GM23338 (cell line): ENCODE data around the gene BMPR2. TPM values are rescaled to one million over a fixed set of nuclear protein-coding genes. Genes with fewer than 3 reads are reported as not detected.

Source experiments
- ATAC-seq: fragments of 200-7000 bp; cut with Tn5 transposase; 3 replicates; pipeline ENCODE4 v1.9.1; 2020
- DNase-seq: peaks from one replicate; pipeline ENCODE4 v3.0.0-alpha.2; 2015; ENCODE audit warnings: low spot score
- H2AFZ ChIP-seq: fragments of 200-600 bp; sonication (generic); 2 replicates; pipeline ENCODE4 v1.8.0; 2016; ENCODE audit warnings: antibody characterized with exemption, mild to moderate bottlenecking, moderate library complexity
- H3F3A ChIP-seq: fragments of 200-600 bp; sonication (generic); replicated peaks from 2 replicates; pipeline ENCODE4 v1.8.0; 2017; ENCODE audit warnings: antibody characterized with exemption, mixed run types, low read depth
- H3K27ac ChIP-seq: fragments of 200-600 bp; sonication (generic); 2 replicates; pipeline ENCODE4 v1.6.1; 2016; ENCODE audit warnings: low read depth
- H3K27me3 ChIP-seq: fragments of 200-600 bp; sonication (generic); 2 replicates; pipeline ENCODE4 v1.8.0; 2016; ENCODE audit warnings: mild to moderate bottlenecking, mixed run types, moderate library complexity; ENCODE audit not compliant: insufficient read depth
- H3K36me3 ChIP-seq: fragments of 200-600 bp; sonication (generic); 2 replicates; pipeline ENCODE4 v1.8.0; 2016; ENCODE audit warnings: mild to moderate bottlenecking; ENCODE audit not compliant: insufficient read depth
- H3K4me1 ChIP-seq: fragments of 200-600 bp; sonication (generic); 2 replicates; pipeline ENCODE4 v1.8.0; 2016; ENCODE audit warnings: mild to moderate bottlenecking, moderate library complexity; ENCODE audit not compliant: insufficient read depth
- H3K4me2 ChIP-seq: fragments of 200-600 bp; sonication (generic); 2 replicates; pipeline ENCODE4 v1.7.1; 2017; ENCODE audit warnings: mixed run types
- H3K4me3 ChIP-seq: fragments of 200-600 bp; sonication (generic); 2 replicates; pipeline ENCODE4 v1.6.1; 2016; ENCODE audit warnings: mixed run types
- H3K79me2 ChIP-seq: fragments of 200-600 bp; sonication (generic); replicated peaks from 2 replicates; pipeline ENCODE4 v1.8.0; 2017; ENCODE audit warnings: mild to moderate bottlenecking; ENCODE audit not compliant: insufficient read depth
- H3K9me2 ChIP-seq: fragments of 200-600 bp; sonication (generic); 2 replicates; pipeline ENCODE4 v1.8.0; 2017; ENCODE audit not compliant: insufficient read depth
- H4K20me1 ChIP-seq: fragments of 200-600 bp; sonication (generic); replicated peaks from 2 replicates; pipeline ENCODE4 v1.8.0; 2017; ENCODE audit warnings: mild to moderate bottlenecking; ENCODE audit not compliant: insufficient read depth
- H3K27ac Mint-ChIP-seq: 2 replicates; pipeline ENCODE4 v1.8.0; 2020; ENCODE audit warnings: inconsistent platforms, mild to moderate bottlenecking, moderate library complexity, mixed read lengths
- H3K27me3 Mint-ChIP-seq: 3 replicates; pipeline ENCODE4 v1.8.0; 2022; ENCODE audit warnings: low read depth, mild to moderate bottlenecking, moderate library complexity, mixed read lengths, inconsistent platforms; ENCODE audit not compliant: insufficient read depth, poor library complexity
- H3K36me3 Mint-ChIP-seq: 3 replicates; pipeline ENCODE4 v1.8.0; 2021; ENCODE audit warnings: low read depth, mild to moderate bottlenecking, inconsistent platforms, moderate library complexity, mixed read lengths
- H3K4me1 Mint-ChIP-seq: 3 replicates; pipeline ENCODE4 v1.8.0; 2020; ENCODE audit warnings: mild to moderate bottlenecking, inconsistent platforms, mixed read lengths
- H3K4me3 Mint-ChIP-seq: 3 replicates; pipeline ENCODE4 v1.8.0; 2021; ENCODE audit warnings: moderate library complexity, mild to moderate bottlenecking, inconsistent platforms, mixed read lengths
- H3K9me3 Mint-ChIP-seq: 3 replicates; pipeline ENCODE4 v1.8.0; 2020; ENCODE audit warnings: moderate library complexity, mild to moderate bottlenecking, inconsistent platforms, mixed read lengths
- CREB1 ChIP-seq: fragments of 250-450 bp; sonication (Bioruptor Pico); IDR thresholded peaks from 2 replicates; pipeline ENCODE4 v1.5.0; 2020; ENCODE audit warnings: low read depth, mild to moderate bottlenecking, moderate library complexity
- ETS1 ChIP-seq: IDR thresholded peaks from 2 replicates; pipeline ENCODE4 v1.6.1; 2016; ENCODE audit warnings: antibody characterized with exemption
- EZH2 ChIP-seq: fragments of 200-600 bp; sonication (generic); IDR thresholded peaks from one replicate; pipeline ENCODE4 v1.8.0; 2017; ENCODE audit warnings: antibody characterized with exemption, mild to moderate bottlenecking, low read depth; ENCODE audit not compliant: unreplicated experiment
- EZH2phosphoT487 ChIP-seq: fragments of 200-600 bp; sonication (generic); IDR thresholded peaks from one replicate; pipeline ENCODE4 v1.8.1; 2018; ENCODE audit warnings: antibody characterized with exemption; ENCODE audit not compliant: unreplicated experiment
- JUNB ChIP-seq: IDR thresholded peaks from one replicate; pipeline ENCODE4 v1.6.1; 2016; ENCODE audit warnings: antibody characterized with exemption; ENCODE audit not compliant: unreplicated experiment
- NANOG ChIP-seq: IDR thresholded peaks from 2 replicates; pipeline ENCODE4 v1.6.1; 2016; ENCODE audit warnings: antibody characterized with exemption, borderline replicate concordance
- POLR2AphosphoS5 ChIP-seq: IDR thresholded peaks from 2 replicates; pipeline ENCODE4 v1.6.1; 2016; ENCODE audit warnings: antibody characterized with exemption, low read depth
- STAT1 ChIP-seq: IDR thresholded peaks from one replicate; pipeline ENCODE4 v1.6.1; 2016; ENCODE audit warnings: antibody characterized with exemption; ENCODE audit not compliant: unreplicated experiment
- ZNF114 ChIP-seq: fragments of 250-450 bp; sonication (Bioruptor Pico); IDR thresholded peaks from 2 replicates; pipeline ENCODE4 v1.5.0; 2020; ENCODE audit warnings: mild to moderate bottlenecking, moderate library complexity
- ZNF331 ChIP-seq: fragments of 250-450 bp; sonication (Bioruptor Pico); IDR thresholded peaks from 2 replicates; pipeline ENCODE4 v1.5.0; 2020; ENCODE audit warnings: low read depth, mild to moderate bottlenecking, moderate library complexity
- polyA plus RNA-seq: library from polyadenylated mRNA; unstranded; fragments of >200 nt; fragmentation: Nextera tagmentation; extraction: Ambion mirVana; gene quantifications from 2 replicates; pipeline ENCODE4 v1.2.1, GENCODE V29; 2016
- total RNA-seq: library from RNA; depleted of rRNA; stranded (reverse); fragments of >200 nt; shearing (Covaris generic); gene quantifications from 2 replicates; pipeline ENCODE4 v1.2.3, GENCODE V29; 2014
- TF ChIP-seq, protein P1 (sequence below): fragments of 250-450 bp; sonication (Bioruptor Pico); IDR thresholded peaks from 2 replicates; pipeline ENCODE4 v1.5.0; 2020; ENCODE audit warnings: mild to moderate bottlenecking, moderate library complexity
- TF ChIP-seq, protein P2 (sequence below): IDR thresholded peaks from one replicate; pipeline ENCODE4 v1.6.1; 2018; ENCODE audit warnings: antibody characterized with exemption; ENCODE audit not compliant: unreplicated experiment
- TF ChIP-seq, protein P3 (sequence below), 2 experiments: fragments of 200-600 bp in 1 of 2; sonication (generic) in 1 of 2; conservative IDR thresholded peaks; 2 replicates each; pipeline versions ENCODE4 v1.5.1 to v1.6.1; 2016 to 2017; ENCODE audit warnings: antibody characterized with exemption in 2 of 2, low read depth in 2 of 2, mild to moderate bottlenecking in 2 of 2, moderate library complexity in 1 of 2

Gene BMPR2
- total and polyA plus RNA-seq, 2 experiments from 2014 or later, result 6.7 to 21.6 TPM

DNA sequence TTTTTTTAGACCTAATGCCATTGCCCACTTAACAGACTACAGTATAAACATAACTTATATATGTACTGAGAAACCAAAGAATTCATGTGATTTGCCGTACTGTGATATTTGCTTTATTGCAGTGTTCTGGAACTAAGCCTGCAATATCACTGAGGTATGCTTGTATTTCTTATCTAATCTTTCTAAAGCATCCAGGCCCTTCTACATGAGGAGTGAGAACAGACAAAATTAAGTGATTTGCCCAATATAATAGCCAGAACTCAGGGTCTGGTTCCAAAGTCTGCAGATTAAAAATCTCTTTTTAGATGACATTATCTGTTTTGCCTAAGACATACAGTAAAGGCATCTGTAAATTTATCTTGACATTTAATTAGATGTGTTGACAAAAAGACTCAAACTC is 41.9 kb downstream of the BMPR2 start:
- Histone ChIP-seq H3K4me1 (peaks cover 35% of the 10 kb centered on the region), H3K4me2 (peak overlapping the region; percentile 55), H4K20me1 (no peaks in the 10 kb centered on the region; the same call in 1 of the 2 replicates), H3K4me3 (peak overlapping the region; percentile 13), H3K9me2 (no peaks in the 10 kb centered on the region), H3K27me3 (no peaks in the 10 kb centered on the region), H3K27ac (peak overlapping the region; percentile 88), H2AFZ (no peak overlapping the region), H3K36me3 (no peaks in the 10 kb centered on the region), H3K79me2 (peaks cover 78% of the 10 kb centered on the region), H3F3A (peaks cover 3% of the 10 kb centered on the region; the same call in 1 of the 2 replicates)
- Mint-ChIP-seq H3K27ac (peak overlapping the region; percentile 81; the same call in 1 of the 2 replicates), H3K27me3 (peaks cover 3% of the 10 kb centered on the region), H3K9me3 (no peaks in the 10 kb centered on the region; the same call in 1 of the 3 replicates), H3K4me3 (peak overlapping the region; percentile 15; the same call in 1 of the 3 replicates), H3K36me3 (peaks cover 8% of the 10 kb centered on the region; the same call in 2 of the 3 replicates), H3K4me1 (peaks cover 28% of the 10 kb centered on the region)
- ATAC-seq (no peak), DNase-seq (no peak)
- no peak for TF ChIP-seq CREB1
- no peak for TF ChIP-seq NANOG
- no peak for TF ChIP-seq EZH2
- TF ChIP-seq STAT1, result no peak
- TF ChIP-seq, protein P1, sequence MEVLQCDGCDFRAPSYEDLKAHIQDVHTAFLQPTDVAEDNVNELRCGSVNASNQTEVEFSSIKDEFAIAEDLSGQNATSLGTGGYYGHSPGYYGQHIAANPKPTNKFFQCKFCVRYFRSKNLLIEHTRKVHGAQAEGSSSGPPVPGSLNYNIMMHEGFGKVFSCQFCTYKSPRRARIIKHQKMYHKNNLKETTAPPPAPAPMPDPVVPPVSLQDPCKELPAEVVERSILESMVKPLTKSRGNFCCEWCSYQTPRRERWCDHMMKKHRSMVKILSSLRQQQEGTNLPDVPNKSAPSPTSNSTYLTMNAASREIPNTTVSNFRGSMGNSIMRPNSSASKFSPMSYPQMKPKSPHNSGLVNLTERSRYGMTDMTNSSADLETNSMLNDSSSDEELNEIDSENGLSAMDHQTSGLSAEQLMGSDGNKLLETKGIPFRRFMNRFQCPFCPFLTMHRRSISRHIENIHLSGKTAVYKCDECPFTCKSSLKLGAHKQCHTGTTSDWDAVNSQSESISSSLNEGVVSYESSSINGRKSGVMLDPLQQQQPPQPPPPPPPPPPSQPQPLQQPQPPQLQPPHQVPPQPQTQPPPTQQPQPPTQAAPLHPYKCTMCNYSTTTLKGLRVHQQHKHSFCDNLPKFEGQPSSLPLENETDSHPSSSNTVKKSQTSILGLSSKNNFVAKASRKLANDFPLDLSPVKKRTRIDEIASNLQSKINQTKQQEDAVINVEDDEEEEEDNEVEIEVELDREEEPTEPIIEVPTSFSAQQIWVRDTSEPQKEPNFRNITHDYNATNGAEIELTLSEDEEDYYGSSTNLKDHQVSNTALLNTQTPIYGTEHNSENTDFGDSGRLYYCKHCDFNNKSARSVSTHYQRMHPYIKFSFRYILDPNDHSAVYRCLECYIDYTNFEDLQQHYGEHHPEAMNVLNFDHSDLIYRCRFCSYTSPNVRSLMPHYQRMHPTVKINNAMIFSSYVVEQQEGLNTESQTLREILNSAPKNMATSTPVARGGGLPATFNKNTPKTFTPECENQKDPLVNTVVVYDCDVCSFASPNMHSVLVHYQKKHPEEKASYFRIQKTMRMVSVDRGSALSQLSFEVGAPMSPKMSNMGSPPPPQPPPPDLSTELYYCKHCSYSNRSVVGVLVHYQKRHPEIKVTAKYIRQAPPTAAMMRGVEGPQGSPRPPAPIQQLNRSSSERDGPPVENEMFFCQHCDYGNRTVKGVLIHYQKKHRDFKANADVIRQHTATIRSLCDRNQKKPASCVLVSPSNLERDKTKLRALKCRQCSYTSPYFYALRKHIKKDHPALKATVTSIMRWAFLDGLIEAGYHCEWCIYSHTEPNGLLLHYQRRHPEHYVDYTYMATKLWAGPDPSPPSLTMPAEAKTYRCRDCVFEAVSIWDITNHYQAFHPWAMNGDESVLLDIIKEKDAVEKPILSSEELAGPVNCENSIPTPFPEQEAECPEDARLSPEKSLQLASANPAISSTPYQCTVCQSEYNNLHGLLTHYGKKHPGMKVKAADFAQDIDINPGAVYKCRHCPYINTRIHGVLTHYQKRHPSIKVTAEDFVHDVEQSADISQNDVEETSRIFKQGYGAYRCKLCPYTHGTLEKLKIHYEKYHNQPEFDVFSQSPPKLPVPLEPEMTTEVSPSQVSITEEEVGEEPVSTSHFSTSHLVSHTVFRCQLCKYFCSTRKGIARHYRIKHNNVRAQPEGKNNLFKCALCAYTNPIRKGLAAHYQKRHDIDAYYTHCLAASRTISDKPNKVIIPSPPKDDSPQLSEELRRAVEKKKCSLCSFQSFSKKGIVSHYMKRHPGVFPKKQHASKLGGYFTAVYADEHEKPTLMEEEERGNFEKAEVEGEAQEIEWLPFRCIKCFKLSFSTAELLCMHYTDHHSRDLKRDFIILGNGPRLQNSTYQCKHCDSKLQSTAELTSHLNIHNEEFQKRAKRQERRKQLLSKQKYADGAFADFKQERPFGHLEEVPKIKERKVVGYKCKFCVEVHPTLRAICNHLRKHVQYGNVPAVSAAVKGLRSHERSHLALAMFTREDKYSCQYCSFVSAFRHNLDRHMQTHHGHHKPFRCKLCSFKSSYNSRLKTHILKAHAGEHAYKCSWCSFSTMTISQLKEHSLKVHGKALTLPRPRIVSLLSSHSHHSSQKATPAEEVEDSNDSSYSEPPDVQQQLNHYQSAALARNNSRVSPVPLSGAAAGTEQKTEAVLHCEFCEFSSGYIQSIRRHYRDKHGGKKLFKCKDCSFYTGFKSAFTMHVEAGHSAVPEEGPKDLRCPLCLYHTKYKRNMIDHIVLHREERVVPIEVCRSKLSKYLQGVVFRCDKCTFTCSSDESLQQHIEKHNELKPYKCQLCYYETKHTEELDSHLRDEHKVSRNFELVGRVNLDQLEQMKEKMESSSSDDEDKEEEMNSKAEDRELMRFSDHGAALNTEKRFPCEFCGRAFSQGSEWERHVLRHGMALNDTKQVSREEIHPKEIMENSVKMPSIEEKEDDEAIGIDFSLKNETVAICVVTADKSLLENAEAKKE (CRISPR knock-in tag), result no peak
- no peak for TF ChIP-seq ETS1
- TF ChIP-seq, protein P2, sequence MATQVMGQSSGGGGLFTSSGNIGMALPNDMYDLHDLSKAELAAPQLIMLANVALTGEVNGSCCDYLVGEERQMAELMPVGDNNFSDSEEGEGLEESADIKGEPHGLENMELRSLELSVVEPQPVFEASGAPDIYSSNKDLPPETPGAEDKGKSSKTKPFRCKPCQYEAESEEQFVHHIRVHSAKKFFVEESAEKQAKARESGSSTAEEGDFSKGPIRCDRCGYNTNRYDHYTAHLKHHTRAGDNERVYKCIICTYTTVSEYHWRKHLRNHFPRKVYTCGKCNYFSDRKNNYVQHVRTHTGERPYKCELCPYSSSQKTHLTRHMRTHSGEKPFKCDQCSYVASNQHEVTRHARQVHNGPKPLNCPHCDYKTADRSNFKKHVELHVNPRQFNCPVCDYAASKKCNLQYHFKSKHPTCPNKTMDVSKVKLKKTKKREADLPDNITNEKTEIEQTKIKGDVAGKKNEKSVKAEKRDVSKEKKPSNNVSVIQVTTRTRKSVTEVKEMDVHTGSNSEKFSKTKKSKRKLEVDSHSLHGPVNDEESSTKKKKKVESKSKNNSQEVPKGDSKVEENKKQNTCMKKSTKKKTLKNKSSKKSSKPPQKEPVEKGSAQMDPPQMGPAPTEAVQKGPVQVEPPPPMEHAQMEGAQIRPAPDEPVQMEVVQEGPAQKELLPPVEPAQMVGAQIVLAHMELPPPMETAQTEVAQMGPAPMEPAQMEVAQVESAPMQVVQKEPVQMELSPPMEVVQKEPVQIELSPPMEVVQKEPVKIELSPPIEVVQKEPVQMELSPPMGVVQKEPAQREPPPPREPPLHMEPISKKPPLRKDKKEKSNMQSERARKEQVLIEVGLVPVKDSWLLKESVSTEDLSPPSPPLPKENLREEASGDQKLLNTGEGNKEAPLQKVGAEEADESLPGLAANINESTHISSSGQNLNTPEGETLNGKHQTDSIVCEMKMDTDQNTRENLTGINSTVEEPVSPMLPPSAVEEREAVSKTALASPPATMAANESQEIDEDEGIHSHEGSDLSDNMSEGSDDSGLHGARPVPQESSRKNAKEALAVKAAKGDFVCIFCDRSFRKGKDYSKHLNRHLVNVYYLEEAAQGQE, result no peak
- TF ChIP-seq ZNF331, result no peak
- TF ChIP-seq ZNF114, result no peak
- TF ChIP-seq EZH2phosphoT487, result no peak
- no peak for TF ChIP-seq POLR2AphosphoS5
- TF ChIP-seq JUNB, result no peak
- TF ChIP-seq, protein P3, sequence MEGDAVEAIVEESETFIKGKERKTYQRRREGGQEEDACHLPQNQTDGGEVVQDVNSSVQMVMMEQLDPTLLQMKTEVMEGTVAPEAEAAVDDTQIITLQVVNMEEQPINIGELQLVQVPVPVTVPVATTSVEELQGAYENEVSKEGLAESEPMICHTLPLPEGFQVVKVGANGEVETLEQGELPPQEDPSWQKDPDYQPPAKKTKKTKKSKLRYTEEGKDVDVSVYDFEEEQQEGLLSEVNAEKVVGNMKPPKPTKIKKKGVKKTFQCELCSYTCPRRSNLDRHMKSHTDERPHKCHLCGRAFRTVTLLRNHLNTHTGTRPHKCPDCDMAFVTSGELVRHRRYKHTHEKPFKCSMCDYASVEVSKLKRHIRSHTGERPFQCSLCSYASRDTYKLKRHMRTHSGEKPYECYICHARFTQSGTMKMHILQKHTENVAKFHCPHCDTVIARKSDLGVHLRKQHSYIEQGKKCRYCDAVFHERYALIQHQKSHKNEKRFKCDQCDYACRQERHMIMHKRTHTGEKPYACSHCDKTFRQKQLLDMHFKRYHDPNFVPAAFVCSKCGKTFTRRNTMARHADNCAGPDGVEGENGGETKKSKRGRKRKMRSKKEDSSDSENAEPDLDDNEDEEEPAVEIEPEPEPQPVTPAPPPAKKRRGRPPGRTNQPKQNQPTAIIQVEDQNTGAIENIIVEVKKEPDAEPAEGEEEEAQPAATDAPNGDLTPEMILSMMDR (conservative IDR thresholded peaks at IDR 0.05; ENCODE audit: low read depth in 2 of 2), result no peak
